ENCODE measurements around the gene MCF2L2.

GRCh38 chr3:183210862-183211341, 217.5 kb downstream of the MCF2L2 start:
- no peak for TF ChIP-seq POLR2AphosphoS5 (IDR thresholded peaks at IDR 0.05; ENCODE audit: low read depth, low read length)
- TF ChIP-seq POLR2A (IDR thresholded peaks at IDR 0.05; ENCODE audit: low read depth, low read length): no peak
